SK-N-SH treated with all-trans-retinoic acid at 6 μM for 48 hours (cell line): Measurements from ENCODE around the gene PCDH8.

Experiments
- ATAC-seq: fragments of 200-7000 bp; cut with Tn5 transposase; 3 replicates; pipeline ENCODE4 v1.9.1; 2020; ENCODE audit warnings: mild to moderate bottlenecking, moderate library complexity
- ARNTL ChIP-seq: fragments of 450-650 bp; formaldehyde crosslinking; IDR thresholded peaks from 2 replicates; pipeline ENCODE4 v1.5.0; 2020; ENCODE audit warnings: low read depth, mild to moderate bottlenecking, moderate library complexity, borderline replicate concordance
- BACH2 ChIP-seq: fragments of 250-450 bp; sonication (Bioruptor Pico); IDR thresholded peaks from 2 replicates; pipeline ENCODE4 v1.9.0; 2021; ENCODE audit warnings: mild to moderate bottlenecking, borderline replicate concordance
- CREB5 ChIP-seq: fragments of 250-450 bp; sonication (Bioruptor Pico); IDR thresholded peaks from 2 replicates; pipeline ENCODE4 v1.5.1; 2020; ENCODE audit warnings: low read depth, mild to moderate bottlenecking, moderate library complexity
- CSDC2 ChIP-seq: fragments of 250-450 bp; sonication (Bioruptor Pico); IDR thresholded peaks from 2 replicates; pipeline ENCODE4 v1.5.0; 2020; ENCODE audit warnings: mild to moderate bottlenecking, moderate library complexity
- CSRNP3 ChIP-seq: fragments of 250-450 bp; sonication (Bioruptor Pico); IDR thresholded peaks from 2 replicates; pipeline ENCODE4 v1.5.1; 2021; ENCODE audit warnings: mild to moderate bottlenecking, moderate library complexity
- GLIS3 ChIP-seq: fragments of 250-450 bp; sonication (Bioruptor Pico); IDR thresholded peaks from 2 replicates; pipeline ENCODE4 v1.5.0; 2020; ENCODE audit warnings: mild to moderate bottlenecking, moderate library complexity
- ISL1 ChIP-seq: fragments of 250-450 bp; sonication (Bioruptor Pico); IDR thresholded peaks from 2 replicates; pipeline ENCODE4 v2.1.2; 2022; ENCODE audit warnings: mild to moderate bottlenecking, moderate library complexity
- PATZ1 ChIP-seq: fragments of 250-450 bp; sonication (Bioruptor Pico); IDR thresholded peaks from 2 replicates; pipeline ENCODE4 v1.8.0; 2020; ENCODE audit warnings: mild to moderate bottlenecking, moderate library complexity, borderline replicate concordance
- POU6F1 ChIP-seq: fragments of 250-450 bp; sonication (Bioruptor Pico); IDR thresholded peaks from 2 replicates; pipeline ENCODE4 v1.8.0; 2021; ENCODE audit warnings: low read depth, mild to moderate bottlenecking, moderate library complexity, borderline replicate concordance
- PPARA ChIP-seq: fragments of 250-450 bp; sonication (Bioruptor Pico); IDR thresholded peaks from 2 replicates; pipeline ENCODE4 v1.5.0; 2020; ENCODE audit warnings: mild to moderate bottlenecking, borderline replicate concordance
- RARB ChIP-seq: fragments of 250-450 bp; sonication (Bioruptor Pico); IDR thresholded peaks from 2 replicates; pipeline ENCODE4 v1.8.0; 2021; ENCODE audit warnings: mild to moderate bottlenecking, moderate library complexity
- SNAI2 ChIP-seq: fragments of 250-450 bp; sonication (Bioruptor Pico); IDR thresholded peaks from 2 replicates; pipeline ENCODE4 v1.5.0; 2020; ENCODE audit warnings: mild to moderate bottlenecking, moderate library complexity
- TCF4 ChIP-seq: fragments of 250-450 bp; sonication (Bioruptor Pico); IDR thresholded peaks from 2 replicates; pipeline ENCODE4 v1.8.0; 2021; ENCODE audit warnings: mild to moderate bottlenecking, moderate library complexity, borderline replicate concordance
- TOX ChIP-seq: fragments of 250-450 bp; sonication (Bioruptor Pico); IDR thresholded peaks from 2 replicates; pipeline ENCODE4 v1.8.0; 2021; ENCODE audit warnings: mild to moderate bottlenecking, moderate library complexity, borderline replicate concordance
- TSHZ2 ChIP-seq: fragments of 250-450 bp; sonication (Bioruptor Pico); IDR thresholded peaks from 2 replicates; pipeline ENCODE4 v1.5.0; 2020; ENCODE audit warnings: mild to moderate bottlenecking, moderate library complexity
- ZFP3 ChIP-seq: fragments of 250-450 bp; sonication (Bioruptor Pico); IDR thresholded peaks from 2 replicates; pipeline ENCODE4 v1.5.0; 2020; ENCODE audit warnings: mild to moderate bottlenecking, moderate library complexity
- ZFP30 ChIP-seq: fragments of 450-650 bp; formaldehyde crosslinking; IDR thresholded peaks from 2 replicates; pipeline ENCODE4 v1.5.0; 2022; ENCODE audit warnings: mild to moderate bottlenecking, moderate library complexity
- ZNF565 ChIP-seq: fragments of 450-650 bp; formaldehyde crosslinking; conservative IDR thresholded peaks from 2 replicates; pipeline ENCODE4 v1.5.0; 2020; ENCODE audit warnings: low read depth, mild to moderate bottlenecking, moderate library complexity
- ZNF70 ChIP-seq: fragments of 450-650 bp; formaldehyde crosslinking; IDR thresholded peaks from 2 replicates; pipeline ENCODE4 v1.5.0; 2020; ENCODE audit warnings: mild to moderate bottlenecking, moderate library complexity
- ZNF8 ChIP-seq: fragments of 450-650 bp; formaldehyde crosslinking; IDR thresholded peaks from 2 replicates; pipeline ENCODE4 v1.5.0; 2020; ENCODE audit warnings: mild to moderate bottlenecking, moderate library complexity

Gene PCDH8

GRCh38 chr13:52848455-52849195 lies at the start of gene PCDH8:
PCDH8 (minus strand) TSS chr13:52848640; CDS start chr13:52848436, 204 bp downstream.
- no peak for ATAC-seq
- TF ChIP-seq CSDC2 (CRISPR knock-in tag) (no peak), ZFP30 (CRISPR knock-in tag) (no peak), SNAI2 (CRISPR knock-in tag) (no peak)

- TF ChIP-seq RARB (CRISPR knock-in tag) (no peak), ZNF8 (no peak), ZFP30 (CRISPR knock-in tag) (no peak), PPARA (CRISPR knock-in tag) (no peak), POU6F1 (CRISPR knock-in tag) (no peak), CREB5 (CRISPR knock-in tag) (no peak), ZNF565 (CRISPR knock-in tag) (no peak), TSHZ2 (CRISPR knock-in tag) (no peak), TCF4 (no peak), PATZ1 (CRISPR knock-in tag) (no peak), TOX (CRISPR knock-in tag) (no peak), CSRNP3 (CRISPR knock-in tag) (no peak), ARNTL (CRISPR knock-in tag) (no peak), ISL1 (no peak), ZFP3 (no peak), BACH2 (CRISPR knock-in tag) (no peak), CSDC2 (CRISPR knock-in tag) (no peak), GLIS3 (no peak)
- ATAC-seq, result no peak
These were observed 48.6 kb upstream of the PCDH8 start for GRCh38 chr13:52896827-52897659.

GRCh38 chr13:52894413-52894812 lies 46.0 kb upstream of the PCDH8 start:
- no peak for ATAC-seq
- no peak for TF ChIP-seq ZNF70 (CRISPR knock-in tag)
- TF ChIP-seq ARNTL (CRISPR knock-in tag), result no peak
- no peak for TF ChIP-seq CREB5 (CRISPR knock-in tag)
- TF ChIP-seq GLIS3, result no peak
